Natural killer cell (primary cell): ENCODE measurements around the gene RABGAP1L. TPM values are rescaled to one million over a fixed set of nuclear protein-coding genes. Genes with fewer than 3 reads are reported as not detected.

Source experiments
- ATAC-seq, 3 donors: fragments of 150-1000 bp in 2 of 3; fragments of 200-7000 bp in 1 of 3; cut with Tn5 transposase; 1 replicate in 1 of 3; 2 replicates in 2 of 3; pipeline ENCODE4 v1.10.0; 2021; ENCODE audit warnings: mild to moderate bottlenecking in 2 of 3, moderate library complexity in 2 of 3
- DNase-seq, 2 donors: peaks; one replicate each; pipeline versions ENCODE4 v3.0.0 to v3.0.0-alpha.2; 2013 to 2021; ENCODE audit warnings: mixed read lengths in 1 of 2
- H3K27ac ChIP-seq: one replicate; pipeline ENCODE4 v1.5.1; 2013; ENCODE audit warnings: mild to moderate bottlenecking, low read length
- H3K27me3 ChIP-seq: one replicate; pipeline ENCODE4 v1.6.1; 2013; ENCODE audit warnings: low read length; ENCODE audit not compliant: control insufficient read depth, insufficient read depth
- H3K36me3 ChIP-seq: one replicate; pipeline ENCODE4 v1.6.1; 2013; ENCODE audit warnings: low read length; ENCODE audit not compliant: control insufficient read depth, insufficient read depth
- H3K4me1 ChIP-seq: one replicate; pipeline ENCODE4 v1.6.1; 2013; ENCODE audit warnings: low read length; ENCODE audit not compliant: control insufficient read depth, insufficient read depth
- H3K4me3 ChIP-seq: one replicate; pipeline ENCODE4 v1.5.1; 2013; ENCODE audit warnings: low read length
- H3K9me3 ChIP-seq: one replicate; pipeline ENCODE4 v1.6.1; 2013; ENCODE audit warnings: low read length; ENCODE audit not compliant: control insufficient read depth, insufficient read depth
- H3K27ac Mint-ChIP-seq, 2 donors: one replicate each; pipeline ENCODE4 v1.8.0; 2022; ENCODE audit warnings: mild to moderate bottlenecking in 2 of 2, mixed read lengths in 2 of 2, moderate library complexity in 1 of 2
- H3K27me3 Mint-ChIP-seq, 2 donors: one replicate each; pipeline ENCODE4 v1.8.0; 2022; ENCODE audit warnings: low read depth in 2 of 2, mixed read lengths in 2 of 2
- H3K36me3 Mint-ChIP-seq: one replicate; pipeline ENCODE4 v1.8.0; 2022; ENCODE audit warnings: mixed read lengths
- H3K4me1 Mint-ChIP-seq, 2 donors: one replicate each; pipeline ENCODE4 v1.8.0; 2022; ENCODE audit warnings: mixed read lengths in 2 of 2
- H3K4me3 Mint-ChIP-seq: one replicate; pipeline ENCODE4 v1.8.0; 2022; ENCODE audit warnings: mild to moderate bottlenecking, moderate library complexity, mixed read lengths
- H3K9me3 Mint-ChIP-seq, 2 donors: one replicate each; pipeline ENCODE4 v1.8.0; 2022; ENCODE audit warnings: mixed read lengths in 2 of 2
- CTCF ChIP-seq: fragments of 200-600 bp; IDR thresholded peaks from one replicate; pipeline ENCODE4 v1.8.0; 2022; ENCODE audit warnings: antibody characterized with exemption
- WGBS: methylation state at CpG from one replicate; pipeline ENCODE4 v1.1.7; 2013; ENCODE audit warnings: missing lambda C conversion rate; ENCODE audit not compliant: insufficient coverage; 5-methylcytosine and 5-hydroxymethylcytosine counted together
- intact Hi-C: fragments of 100-400 bp; cut with micrococcal nuclease; formaldehyde crosslinking; loops from one replicate; pipeline ENCODE4 v1.14.2; 2022
- total RNA-seq, 4 donors: library from RNA; stranded (reverse); fragments of 120-200 nt in 1 of 4; gene quantifications; one replicate each; pipeline versions ENCODE4 v1.2.3 to v1.2.4, GENCODE V29; 2013 to 2022

Gene RABGAP1L
- total RNA-seq, 3 donors from 2014 or later (not counting 1 experiment from before 2014, with no cell fraction given): 145 to 168 (median 153) TPM

GRCh38 chr1:174696026-174696821, 536.9 kb downstream of the RABGAP1L start:
- no peaks in the 10 kb centered on the region for H3K27me3 ChIP-seq
- DNase-seq: no peak
- no peaks in the 10 kb centered on the region for H3K36me3 Mint-ChIP-seq
- H3K27me3 Mint-ChIP-seq: no peaks in the 10 kb centered on the region
- peaks cover 8 to 11% of the 10 kb centered on the region in 2 donors for H3K4me1 Mint-ChIP-seq
- WGBS: 93% methylated on average over 5 of the region's 5 CpGs
- H3K4me1 ChIP-seq: no peaks in the 10 kb centered on the region
- H3K27ac ChIP-seq: no peak overlapping the region
- ATAC-seq: no peak
- TF ChIP-seq CTCF: no peak
- H3K4me3 ChIP-seq: no peak overlapping the region
- H3K4me3 Mint-ChIP-seq: no peak overlapping the region
- H3K36me3 ChIP-seq: peaks cover 9% of the 10 kb centered on the region
- no peak overlapping the region for H3K27ac Mint-ChIP-seq
- intact Hi-C loops: no loop called here
- no peaks in the 10 kb centered on the region for H3K9me3 ChIP-seq
- H3K9me3 Mint-ChIP-seq: peaks cover 2% of the 10 kb centered on the region in 2 donors

GRCh38 chr1:174700314-174700713, 541.0 kb downstream of the RABGAP1L start:
- Histone ChIP-seq H3K4me1 (no peaks in the 10 kb centered on the region), H3K36me3 (peaks cover 9% of the 10 kb centered on the region), H3K4me3 (no peak overlapping the region), H3K27me3 (no peaks in the 10 kb centered on the region), H3K27ac (no peak overlapping the region), H3K9me3 (no peaks in the 10 kb centered on the region)
- H3K36me3 Mint-ChIP-seq: no peaks in the 10 kb centered on the region
- H3K4me3 Mint-ChIP-seq: no peak overlapping the region
- TF ChIP-seq CTCF: no peak
- no peak for ATAC-seq
- 93% methylated on average over 3 of the region's 3 CpGs for WGBS
- H3K27ac Mint-ChIP-seq: no peak overlapping the region
- peaks cover 8 to 16% of the 10 kb centered on the region in 2 donors for H3K4me1 Mint-ChIP-seq
- intact Hi-C loops: no loop called here
- DNase-seq: no peak
- H3K9me3 Mint-ChIP-seq: no peaks in the 10 kb centered on the region
- no peaks in the 10 kb centered on the region for H3K27me3 Mint-ChIP-seq

- intact Hi-C loops: no loop called here
- Histone ChIP-seq H3K9me3 (no peaks in the 10 kb centered on the region), H3K27ac (no peak overlapping the region), H3K4me3 (no peak overlapping the region), H3K36me3 (peaks cover 9% of the 10 kb centered on the region), H3K4me1 (no peaks in the 10 kb centered on the region), H3K27me3 (no peaks in the 10 kb centered on the region)
- ATAC-seq: no peak
- Mint-ChIP-seq H3K4me3 (no peak overlapping the region), H3K4me1 (peaks cover 8 to 16% of the 10 kb centered on the region in 2 donors), H3K27ac (no peak overlapping the region), H3K9me3 (no peaks in the 10 kb centered on the region), H3K36me3 (no peaks in the 10 kb centered on the region), H3K27me3 (no peaks in the 10 kb centered on the region)
- no peak for DNase-seq
- 86% methylated on average over 1 of the region's 3 CpGs for WGBS
- no peak for TF ChIP-seq CTCF
These were observed 541.5 kb downstream of the RABGAP1L start for GRCh38 chr1:174700775-174701174.

- DNase-seq (no peak), ATAC-seq (no peak)
- Histone ChIP-seq H3K27ac (no peak overlapping the region), H3K36me3 (peaks cover 9% of the 10 kb centered on the region), H3K27me3 (no peaks in the 10 kb centered on the region), H3K4me1 (no peaks in the 10 kb centered on the region), H3K4me3 (no peak overlapping the region), H3K9me3 (no peaks in the 10 kb centered on the region)
- no peak overlapping the region for H3K4me3 Mint-ChIP-seq
- no peak overlapping the region for H3K27ac Mint-ChIP-seq
- no peaks in the 10 kb centered on the region for H3K9me3 Mint-ChIP-seq
- peaks cover 8 to 14% of the 10 kb centered on the region in 2 donors for H3K4me1 Mint-ChIP-seq
- no peaks in the 10 kb centered on the region for H3K36me3 Mint-ChIP-seq
- H3K27me3 Mint-ChIP-seq: no peaks in the 10 kb centered on the region
- WGBS: 100% methylated on average over 2 of the region's 2 CpGs
- no peak for TF ChIP-seq CTCF
- intact Hi-C loops: no loop called here
These were observed 542.2 kb downstream of the RABGAP1L start for GRCh38 chr1:174701565-174701964.
